GM21737 (cell line): ENCODE data around the gene ZNF138.
"Not testable (repeated sequence)": the region's sequence is repeated elsewhere in the genome, so short reads cannot be mapped to it uniquely, and the experiment has no call there.

Experiments used
- ATAC-seq: cut with Tn5 transposase; IDR thresholded peaks from one replicate; pipeline ENCODE4 v1.9.1; 2021; ENCODE audit warnings: mild to moderate bottlenecking, moderate library complexity; ENCODE audit not compliant: unreplicated experiment

The ZNF138 gene

DNA sequence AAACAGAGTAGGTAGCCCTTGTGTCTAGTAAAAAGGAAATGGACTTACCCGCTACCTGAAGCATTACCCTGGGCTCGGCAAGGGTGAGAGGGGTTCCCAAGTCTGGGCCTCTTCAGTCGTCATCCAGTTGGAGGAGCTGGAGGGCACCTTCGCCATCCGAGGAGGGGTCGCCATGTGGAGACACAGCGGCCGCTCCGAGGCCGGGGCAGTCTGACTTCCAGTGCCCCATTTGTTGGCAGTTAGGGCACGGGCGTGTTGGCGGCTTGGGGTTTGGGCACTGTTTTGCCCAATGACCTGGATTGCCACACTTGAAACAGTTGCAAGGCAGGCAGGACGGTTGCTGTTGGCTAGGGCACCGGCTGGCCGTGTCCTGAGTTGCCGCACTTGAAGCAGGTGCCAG is 43.8 kb downstream of the ZNF138 start:
- ATAC-seq: not testable (repeated sequence)

DNA sequence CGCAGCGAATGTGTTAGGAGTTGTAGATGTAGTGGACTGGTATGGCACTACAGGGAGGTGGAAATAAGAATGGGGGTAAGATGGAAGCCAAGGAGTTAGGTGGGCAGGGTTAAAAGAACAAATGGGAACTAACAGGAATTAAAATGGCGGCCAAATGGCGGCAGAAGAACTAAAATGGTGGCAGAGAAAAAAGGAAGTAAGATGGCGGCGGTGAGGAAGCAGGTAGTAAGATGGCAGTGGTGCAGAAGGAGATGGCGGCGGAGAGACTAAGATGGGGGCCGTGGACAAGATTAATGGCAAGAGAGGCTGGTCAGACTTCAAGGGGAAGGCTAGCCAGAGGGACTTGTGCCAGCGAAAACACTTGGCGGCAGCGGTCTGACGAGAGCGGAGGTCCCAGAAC is 44.5 kb downstream of the ZNF138 start:
- no peak for ATAC-seq

DNA sequence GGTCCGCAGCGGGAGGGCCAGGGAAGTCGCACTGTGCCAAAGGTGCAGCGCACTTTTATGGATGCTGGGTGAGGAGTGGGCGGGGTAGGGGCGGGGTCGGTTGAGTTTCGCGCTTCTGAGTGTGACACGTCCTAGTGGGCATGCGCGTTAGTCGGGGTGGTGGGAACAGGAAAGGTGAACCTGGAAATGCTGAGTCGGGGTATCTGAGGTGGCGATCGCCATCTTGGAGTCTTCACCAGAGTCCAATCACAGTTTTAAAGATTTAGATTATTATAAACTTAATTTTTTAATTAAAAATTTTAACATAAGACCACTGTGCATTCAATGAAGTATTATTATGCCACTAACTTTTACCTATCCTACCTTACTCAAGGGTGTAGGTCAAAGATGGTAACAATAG is 45.7 kb downstream of the ZNF138 start:
- no peak for ATAC-seq

DNA sequence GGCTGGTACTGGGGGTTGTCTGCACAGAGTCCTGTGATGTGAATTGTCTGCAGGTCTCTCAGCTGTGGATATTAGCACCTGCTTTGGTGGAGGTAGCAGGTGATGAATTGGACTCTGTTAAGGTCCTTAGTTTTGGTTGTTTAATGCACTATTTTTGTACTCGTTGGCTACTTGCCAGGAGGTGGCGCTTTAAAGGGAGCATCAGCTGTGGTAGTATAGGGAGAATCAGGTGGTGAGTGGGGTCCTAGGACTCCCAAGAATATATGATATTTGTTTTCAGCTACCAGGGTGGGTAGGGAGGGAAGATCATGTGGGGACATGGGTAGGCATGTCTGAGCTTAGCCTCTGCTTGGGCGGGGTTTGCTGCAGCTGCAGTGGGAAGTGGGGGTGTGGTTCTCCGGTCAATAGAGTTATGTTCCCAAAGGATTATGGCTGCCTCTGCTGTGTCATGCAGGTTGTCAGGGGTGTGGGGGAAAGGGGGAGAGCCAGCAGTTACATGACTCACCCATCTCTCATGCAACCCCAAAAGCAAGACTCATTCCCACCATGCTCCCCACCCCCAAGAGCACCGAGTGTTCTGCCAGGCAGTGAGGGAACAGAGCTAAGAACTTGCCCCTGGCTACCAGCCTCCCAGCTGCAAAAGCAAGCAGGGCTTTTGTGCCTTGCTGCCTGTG is 55.2 kb downstream of the ZNF138 start:
- no peak for ATAC-seq

DNA sequence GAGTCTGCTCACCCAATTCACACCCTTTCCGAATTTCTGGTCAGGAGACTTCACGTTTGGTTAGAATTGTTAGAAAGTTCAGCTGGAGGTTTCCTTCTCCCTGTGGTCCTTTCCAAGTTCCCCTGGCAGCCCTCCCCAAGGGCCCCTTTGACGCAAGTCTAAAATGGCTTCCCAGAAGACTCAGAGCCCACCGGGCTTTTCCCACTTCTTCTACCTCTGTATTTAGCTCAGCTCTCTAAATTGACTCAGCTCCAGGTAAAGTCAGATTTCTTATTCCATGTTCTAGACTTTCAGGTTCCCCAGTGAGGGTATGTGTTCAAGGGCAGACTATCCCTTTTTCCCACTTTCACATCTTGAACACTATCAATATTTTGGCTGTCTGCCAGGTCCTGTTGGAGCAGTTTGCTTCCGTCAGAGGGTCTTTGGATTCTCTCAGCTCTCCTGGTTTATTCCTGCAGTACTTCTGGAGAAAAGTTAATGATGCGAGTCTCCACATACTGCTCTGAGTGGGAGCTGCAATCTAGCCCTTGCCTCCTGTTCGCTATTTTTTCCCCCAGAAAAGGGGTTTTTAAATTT is 55.8 kb downstream of the ZNF138 start:
- no peak for ATAC-seq

DNA sequence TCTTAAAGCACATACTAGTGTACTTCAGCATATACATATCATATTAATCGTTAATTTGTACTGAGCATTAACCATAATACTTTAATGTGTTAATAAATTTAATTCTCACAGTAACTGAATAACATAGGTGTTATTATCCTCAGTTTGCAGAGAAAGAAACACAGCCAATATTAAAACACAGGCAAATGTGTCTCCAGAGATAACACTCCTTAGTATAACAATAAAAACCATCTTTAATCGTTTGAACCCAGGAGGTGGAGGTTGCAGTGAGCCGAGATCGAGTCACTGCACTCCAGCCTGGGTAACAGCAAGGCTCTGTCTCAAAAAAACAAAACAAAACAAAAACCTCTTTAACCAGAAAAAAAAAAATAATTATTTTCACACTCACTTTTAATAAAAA is 59.5 kb downstream of the ZNF138 start:
- no peak for ATAC-seq

DNA sequence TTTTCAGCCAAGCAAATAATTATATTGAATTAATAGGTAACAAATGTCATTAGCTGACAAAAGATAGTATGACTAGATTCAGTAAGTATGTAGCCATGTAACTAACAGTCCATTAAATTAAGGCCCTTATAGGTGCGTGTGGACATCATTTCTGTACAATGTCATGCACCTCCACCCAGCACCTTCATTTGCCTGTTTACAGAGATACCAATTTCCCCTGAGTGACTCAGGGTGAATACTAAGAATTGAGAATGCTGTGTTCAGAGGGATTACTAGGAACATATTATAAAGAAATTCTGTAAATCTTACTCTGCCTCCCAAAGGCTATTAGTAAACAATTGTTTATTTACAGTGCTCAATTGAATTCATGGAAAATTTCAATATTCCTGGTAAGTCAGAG is 60.7 kb downstream of the ZNF138 start:
- ATAC-seq: no peak

DNA sequence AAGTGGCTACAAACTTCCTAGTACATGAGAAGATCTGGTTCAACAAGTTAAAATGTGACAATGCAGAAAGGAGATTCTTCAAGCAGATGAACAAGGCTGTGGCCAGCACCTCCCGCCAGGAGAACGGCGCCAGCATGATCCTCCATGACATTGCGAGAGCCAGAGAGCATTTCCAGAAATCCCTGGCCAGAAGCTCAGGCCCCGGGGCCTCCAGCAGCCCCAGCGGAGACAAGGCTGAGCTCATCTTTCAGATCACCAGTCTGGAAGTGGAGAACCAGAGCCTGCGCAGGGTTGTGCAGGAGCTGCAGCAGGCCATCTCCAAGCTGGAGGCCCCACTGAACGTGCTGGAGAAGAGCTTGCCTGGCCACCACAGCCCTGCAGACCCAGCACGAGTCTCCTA is 68.8 kb downstream of the ZNF138 start:
- ATAC-seq: no peak

DNA sequence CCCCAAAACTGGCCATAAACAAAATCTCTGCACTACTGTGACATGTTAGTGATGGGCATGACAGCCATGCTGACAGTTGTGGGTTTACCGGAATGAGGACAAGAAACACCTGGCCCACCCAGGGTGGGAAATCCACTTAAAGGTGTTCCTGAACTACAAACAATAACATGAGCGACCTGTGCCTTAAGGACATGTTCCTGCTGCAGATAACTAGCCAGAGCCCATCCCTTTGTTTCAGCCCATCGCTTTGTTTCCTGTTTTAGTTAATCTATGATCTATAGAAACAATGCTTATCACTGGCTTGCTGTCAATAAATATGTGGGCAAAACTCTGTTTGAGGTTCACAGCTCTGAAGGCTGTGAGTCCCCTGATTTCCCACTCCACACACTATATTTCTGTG is 69.3 kb downstream of the ZNF138 start:
- ATAC-seq: not testable (repeated sequence)

DNA sequence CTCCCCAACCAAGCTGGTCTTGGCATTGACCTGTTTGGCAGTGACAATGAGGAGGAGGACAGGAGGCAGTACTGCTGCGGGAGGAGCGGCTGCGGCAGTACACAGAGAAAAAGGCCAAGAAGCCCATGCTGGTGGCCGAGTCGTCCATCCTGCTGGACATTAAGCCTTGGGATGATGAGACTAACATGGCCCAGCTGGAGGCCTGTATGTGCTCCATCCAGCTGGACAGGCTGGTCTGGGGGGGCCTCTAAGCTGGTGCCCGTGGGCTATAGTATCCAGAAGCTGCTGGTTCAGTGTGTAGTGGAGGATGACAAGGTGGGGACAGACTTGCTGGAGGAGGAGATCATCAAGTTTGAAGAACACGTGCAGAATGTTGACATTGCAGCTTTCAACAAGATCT is 69.7 kb downstream of the ZNF138 start:
- ATAC-seq: no peak

DNA sequence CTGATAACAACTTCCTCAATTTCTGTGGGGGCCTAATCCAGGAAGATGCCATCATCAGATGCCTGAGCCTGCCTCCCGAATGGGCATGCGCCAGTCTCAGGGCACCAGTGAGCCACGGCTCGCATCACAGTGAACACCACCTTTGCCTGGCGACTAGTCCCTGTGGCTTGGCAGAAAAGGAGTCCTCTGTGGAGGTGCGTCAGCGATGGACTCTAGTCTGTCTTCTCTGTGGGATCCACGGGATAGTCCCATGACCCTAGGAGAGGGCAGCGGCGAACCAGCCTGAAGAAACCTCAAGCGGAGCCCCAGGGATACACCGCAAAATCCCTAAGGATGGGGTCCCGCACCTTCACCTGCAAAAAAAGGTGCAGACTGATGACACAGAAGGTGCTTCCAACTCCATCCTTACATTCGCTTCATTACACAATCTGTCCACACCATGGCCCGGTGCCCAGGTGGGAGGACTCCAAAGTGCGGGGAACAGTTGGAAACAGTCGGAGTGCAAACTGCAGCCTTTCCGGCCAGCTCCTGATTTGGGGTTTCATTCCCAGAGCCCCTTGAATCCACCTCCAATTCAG is 73.7 kb downstream of the ZNF138 start:
- ATAC-seq: no peak

DNA sequence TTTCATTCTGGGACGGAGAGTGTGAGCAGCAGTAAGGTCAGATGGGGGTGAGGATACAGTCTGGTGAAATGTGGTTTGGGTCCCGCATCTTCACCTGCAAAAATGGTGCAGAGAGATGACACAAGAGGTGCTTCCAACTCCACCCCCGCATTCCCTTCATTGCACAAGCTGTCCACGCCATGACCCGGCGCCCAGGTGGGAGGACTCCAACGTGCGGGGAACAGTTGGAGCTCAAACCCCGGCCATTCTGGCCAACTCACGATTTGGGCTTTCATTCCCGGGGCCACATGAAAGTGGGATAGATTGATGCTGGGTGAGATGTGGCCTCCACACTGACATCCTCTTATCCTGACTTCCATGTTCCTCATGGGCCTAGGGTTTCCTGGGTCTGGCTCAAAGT is 74.3 kb downstream of the ZNF138 start:
- no peak for ATAC-seq

DNA sequence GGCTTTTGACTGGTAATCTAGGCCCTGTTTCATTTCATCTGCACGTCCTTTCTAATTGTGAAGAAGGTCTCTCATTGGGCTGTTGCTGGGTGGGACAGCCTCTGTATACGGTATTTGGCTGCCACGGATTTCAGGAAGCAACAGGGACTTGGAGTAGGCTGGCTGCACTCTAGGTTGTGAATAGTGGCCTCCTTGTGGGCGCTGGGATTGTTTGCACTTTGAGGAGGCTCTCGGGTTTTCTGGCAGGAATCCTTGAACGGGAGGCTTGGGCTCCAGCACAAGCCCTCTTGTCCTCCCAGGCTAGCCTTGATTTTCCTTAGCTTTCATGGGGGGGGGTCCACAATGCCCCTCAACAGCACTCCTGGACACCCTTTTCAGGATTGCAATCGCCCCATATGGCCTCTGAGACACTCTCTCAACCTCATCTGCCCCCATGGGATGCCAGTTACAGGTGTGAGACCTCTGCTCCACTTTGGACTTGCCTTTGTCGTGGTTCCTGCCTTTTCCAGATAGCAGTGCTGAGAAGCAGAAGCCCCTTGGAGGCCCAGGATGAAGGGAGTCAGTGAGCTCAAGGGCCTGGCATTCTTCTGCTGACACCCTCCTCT is 75.0 kb downstream of the ZNF138 start:
- no peak for ATAC-seq

DNA sequence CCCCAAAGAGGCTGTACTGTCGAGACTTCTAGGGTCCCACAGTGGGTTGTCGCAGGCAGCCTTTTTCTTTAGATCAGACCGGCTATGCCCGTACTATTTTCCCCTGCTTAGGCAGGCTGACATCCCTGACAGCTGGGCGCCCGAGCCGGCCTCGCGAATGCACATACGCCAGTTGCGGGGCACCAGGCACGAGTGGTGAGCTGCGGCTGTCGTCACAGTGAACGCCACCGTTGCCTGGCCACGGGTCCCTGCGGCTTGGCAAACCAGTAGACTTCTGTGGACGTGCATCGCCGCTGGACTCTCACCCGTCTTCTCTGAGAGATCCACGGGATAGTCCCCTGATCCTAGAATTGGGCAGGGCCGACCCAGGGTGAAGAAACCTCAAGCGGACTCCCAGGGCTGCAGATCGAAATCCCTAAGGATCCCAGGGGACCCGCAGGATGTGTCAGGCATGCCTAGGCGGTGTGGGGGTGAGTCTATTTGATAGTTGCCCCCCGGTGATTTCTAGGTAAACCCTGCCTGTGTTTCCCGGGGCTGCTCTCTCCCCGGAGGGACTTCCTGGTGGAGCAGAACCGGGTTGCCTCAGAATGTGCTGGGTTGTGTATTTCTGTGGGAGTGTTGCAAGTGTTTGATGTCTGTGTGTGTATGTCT is 75.8 kb downstream of the ZNF138 start:
- no peak for ATAC-seq

DNA sequence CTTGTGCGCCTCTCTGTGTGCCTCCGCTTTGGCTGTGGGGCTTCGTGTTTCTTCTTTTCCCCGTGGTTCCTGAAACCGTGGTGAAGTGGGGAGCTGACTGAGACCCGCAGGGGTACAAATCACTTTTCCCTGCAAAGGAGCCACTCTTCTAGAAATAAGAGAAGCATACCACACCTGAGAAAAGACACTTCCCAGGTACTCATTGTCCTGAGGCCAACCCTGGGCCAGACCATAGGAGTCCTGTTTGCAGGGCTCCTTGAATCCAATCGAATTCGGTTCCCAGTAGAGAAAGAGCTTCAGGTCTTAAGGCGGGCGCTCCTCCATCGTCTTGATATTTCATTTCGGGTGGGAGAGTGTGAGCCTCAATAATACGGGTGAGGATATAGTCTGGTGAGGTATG is 76.4 kb downstream of the ZNF138 start:
- ATAC-seq: no peak

DNA sequence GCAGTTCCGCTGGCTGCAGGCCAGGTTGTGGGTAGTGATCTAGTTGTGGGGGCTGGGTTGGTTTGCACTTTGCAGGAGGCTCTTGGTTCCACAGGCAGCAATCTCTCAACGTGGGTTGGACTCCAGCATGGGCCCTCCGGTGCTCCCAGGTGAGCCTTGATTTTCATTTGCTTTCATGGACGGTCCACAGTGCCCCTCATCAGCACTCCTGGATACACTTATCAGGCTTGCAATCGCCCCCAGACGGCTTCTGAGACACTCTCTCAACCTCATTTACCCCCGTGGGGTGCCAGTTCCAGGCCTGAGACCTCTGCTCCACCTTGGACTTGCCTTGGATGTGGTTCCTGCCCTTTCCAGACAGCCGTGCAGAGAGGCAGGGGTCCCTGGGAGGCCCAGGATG is 77.5 kb downstream of the ZNF138 start:
- no peak for ATAC-seq

DNA sequence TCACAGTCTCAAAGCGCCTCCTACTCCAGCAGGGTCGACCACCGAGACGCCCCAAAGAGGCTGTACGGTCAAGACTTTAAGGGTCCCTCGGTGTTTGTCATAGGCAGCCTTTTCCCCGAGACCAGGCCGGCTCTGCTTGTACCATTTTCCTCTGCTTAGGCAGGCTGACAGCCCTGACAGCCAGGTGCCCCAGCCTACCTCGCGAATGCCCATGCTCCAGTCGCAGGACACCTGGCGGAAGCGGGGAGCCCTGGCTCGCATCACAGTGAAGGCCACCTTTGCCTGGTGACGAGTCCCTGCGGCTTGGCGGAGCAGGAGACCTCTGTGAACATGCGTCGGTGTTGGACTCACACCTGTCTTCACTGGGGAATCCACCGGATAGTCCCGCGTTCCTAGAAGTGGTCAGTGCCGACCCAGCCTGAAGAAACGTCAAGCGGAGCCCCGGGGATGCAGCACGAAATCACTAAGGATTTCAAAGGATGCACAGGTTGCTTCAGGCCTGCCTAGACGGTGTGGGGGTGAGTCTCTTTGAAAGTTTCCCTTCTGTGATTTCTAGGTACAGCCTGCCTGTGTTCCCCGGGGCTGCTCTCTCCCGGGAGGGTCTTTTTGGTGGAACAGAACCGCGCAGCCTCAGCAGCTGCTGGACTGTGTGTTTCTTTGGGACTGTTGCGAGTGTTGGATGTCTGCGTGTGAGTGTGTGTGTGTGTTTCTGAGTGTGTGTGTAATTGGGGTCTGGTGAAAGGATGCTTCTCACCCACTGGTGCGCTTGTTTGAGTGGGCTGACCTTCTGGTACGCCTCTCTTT is 78.3 kb downstream of the ZNF138 start:
- ATAC-seq: no peak

DNA sequence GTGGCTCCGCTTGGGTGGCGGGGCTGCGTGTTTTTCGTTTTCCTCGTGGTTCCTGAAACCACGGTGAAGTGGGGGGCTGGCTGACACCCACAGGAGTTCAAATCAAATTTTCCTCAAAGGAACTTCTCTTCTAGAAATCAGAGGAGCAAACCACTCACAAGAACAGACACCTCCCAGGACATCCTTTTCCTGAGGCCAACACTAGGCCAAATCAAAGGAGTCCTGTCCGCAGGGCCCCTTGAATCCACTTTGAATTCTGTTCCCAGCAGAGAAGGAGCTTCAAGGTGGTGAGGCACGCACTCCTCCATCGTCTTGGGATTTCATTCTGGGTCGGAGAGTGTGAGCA is 78.9 kb downstream of the ZNF138 start:
- no peak for ATAC-seq

DNA sequence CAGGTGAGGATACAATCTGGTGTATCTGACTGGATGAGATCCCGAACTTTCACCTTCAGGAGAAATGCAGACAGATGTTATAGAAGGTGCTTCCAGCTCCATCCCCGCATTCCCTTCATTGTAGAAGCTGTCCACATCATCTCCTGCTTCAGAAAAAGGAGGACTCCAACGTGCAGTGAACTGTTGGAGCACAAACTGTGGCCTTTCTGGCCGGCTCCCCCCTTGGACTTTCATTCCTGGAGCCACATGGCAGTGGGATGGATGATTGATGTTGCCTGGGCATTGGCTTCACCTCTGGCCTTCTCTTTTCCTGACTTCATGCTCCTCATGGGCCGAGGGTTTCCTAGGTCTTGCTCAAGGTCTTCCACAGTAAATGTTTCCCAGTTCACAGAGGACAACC is 79.3 kb downstream of the ZNF138 start:
- ATAC-seq: no peak

DNA sequence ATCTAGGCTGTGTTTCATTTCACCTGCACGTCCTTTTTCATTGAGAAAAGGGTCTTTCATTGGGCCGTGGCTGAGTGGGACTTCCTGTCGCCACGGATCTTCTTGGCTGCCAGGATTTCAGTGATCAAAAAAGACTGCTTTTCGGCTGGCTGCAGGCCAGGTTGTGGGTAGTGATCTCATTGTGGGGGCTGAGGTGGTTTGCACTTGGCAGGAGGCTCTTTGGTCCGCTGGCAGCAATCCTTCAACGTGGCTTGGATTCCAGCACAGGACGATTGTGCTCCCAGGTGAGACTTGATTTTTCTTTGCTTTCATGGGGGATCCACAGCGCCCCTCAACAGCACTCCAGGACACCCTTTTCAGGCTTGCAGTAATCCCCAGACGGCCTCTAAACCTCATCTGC is 79.9 kb downstream of the ZNF138 start:
- ATAC-seq: no peak

DNA sequence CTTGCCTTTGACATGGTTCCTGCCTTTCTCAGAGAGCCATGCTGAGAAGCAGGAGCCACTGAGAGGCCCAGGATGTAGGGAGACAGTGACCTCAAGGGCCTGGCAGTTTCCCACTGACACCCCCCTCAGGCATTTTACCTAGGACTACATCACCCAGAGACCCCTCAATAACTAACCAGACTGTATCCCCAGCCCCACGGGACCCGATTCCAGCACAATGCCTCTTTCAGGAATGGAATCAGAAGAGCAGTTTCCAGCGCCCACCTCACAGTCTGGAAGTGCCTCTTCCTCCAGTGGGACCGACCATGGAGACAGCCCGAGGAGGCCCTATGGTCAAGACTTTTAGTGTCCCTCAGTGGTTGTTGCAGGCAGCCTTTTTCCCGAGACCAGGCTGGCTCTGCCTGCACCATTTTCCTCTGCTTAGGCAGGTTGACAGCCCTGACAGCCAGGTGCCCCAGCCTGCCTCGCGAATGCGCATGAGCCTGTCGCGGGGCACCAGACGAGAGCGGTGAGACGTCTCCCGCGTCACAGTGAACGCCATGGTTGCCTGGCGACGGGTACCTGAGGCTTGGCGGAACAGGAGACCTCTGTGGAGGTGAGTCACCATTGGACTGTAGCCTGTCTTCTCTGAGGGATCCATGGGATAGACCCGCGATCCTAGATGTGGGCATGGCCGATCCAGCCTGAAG is 80.5 kb downstream of the ZNF138 start:
- no peak for ATAC-seq
